ENCODE measurements around the gene CBLC.

The CBLC gene

DNA sequence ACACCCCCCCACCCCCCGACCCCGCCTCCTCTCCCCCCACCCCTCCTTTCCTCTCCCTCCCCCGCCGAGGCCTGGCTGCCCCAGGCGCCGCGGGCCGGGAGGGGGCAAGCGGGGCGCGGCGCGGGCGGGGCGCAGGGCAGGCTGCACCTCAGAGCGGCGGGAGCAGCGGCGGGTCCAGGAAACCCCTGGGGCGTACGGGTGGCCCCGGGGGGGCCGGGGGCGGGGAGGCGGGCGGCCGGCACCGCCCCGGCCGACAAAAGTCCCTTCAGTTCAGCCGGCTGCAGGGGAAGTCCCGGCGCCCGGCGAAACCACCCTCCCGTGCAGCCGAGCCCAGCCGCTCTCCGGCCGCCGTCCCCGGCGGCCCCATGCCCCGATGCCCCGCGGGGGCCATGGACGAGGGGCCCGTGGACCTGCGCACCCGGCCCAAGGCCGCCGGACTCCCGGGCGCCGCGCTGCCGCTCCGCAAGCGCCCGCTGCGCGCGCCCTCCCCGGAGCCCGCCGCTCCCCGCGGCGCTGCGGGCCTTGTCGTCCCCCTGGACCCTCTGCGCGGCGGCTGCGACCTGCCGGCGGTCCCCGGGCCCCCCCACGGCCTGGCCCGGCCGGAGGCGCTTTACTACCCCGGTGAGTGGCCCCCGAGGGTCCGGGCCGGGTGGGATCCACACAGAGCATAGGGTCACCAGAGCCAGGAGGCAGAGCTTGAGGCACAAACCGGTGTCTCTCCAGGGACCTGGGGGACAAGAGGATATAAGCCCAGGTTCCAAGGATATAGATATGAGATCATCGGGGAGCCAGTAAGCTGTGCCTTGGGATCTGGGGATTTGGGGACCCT lies 29.1 kb upstream of the CBLC start, which contains the start of gene BCL3:
TSS of gene BCL3 (plus strand) at position 283 of the 829 bp plus-strand sequence. CDS start at position 366, 83 bp downstream.
- H3K9ac ChIP-seq (ENCODE audit: low read length), result peak within 1 kb of the TSS; percentile 97
- H3K79me2 ChIP-seq (ENCODE audit: insufficient read depth, low read length), result peaks cover 26% of the 10 kb centered on the region
- H3K9me3 ChIP-seq (ENCODE audit: insufficient read depth, low read length), result no peaks in the 10 kb centered on the region
- no peaks in the 10 kb centered on the region for H3K9me2 ChIP-seq (replicated peaks; ENCODE audit: insufficient read depth, low read length)
- H3K36me3 ChIP-seq (ENCODE audit: low read length), result no peaks in the 10 kb centered on the region
- TF ChIP-seq EZH2phosphoT487 (conservative IDR thresholded peaks at IDR 0.05; ENCODE audit: low read length), result no peak
- TF ChIP-seq, protein P1, sequence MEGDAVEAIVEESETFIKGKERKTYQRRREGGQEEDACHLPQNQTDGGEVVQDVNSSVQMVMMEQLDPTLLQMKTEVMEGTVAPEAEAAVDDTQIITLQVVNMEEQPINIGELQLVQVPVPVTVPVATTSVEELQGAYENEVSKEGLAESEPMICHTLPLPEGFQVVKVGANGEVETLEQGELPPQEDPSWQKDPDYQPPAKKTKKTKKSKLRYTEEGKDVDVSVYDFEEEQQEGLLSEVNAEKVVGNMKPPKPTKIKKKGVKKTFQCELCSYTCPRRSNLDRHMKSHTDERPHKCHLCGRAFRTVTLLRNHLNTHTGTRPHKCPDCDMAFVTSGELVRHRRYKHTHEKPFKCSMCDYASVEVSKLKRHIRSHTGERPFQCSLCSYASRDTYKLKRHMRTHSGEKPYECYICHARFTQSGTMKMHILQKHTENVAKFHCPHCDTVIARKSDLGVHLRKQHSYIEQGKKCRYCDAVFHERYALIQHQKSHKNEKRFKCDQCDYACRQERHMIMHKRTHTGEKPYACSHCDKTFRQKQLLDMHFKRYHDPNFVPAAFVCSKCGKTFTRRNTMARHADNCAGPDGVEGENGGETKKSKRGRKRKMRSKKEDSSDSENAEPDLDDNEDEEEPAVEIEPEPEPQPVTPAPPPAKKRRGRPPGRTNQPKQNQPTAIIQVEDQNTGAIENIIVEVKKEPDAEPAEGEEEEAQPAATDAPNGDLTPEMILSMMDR (IDR thresholded peaks at IDR 0.05; ENCODE audit: insufficient read depth, low read length, poor library complexity, severe bottlenecking), result no peak
- peak within 1 kb of the TSS; percentile 97 for H3K4me3 ChIP-seq (ENCODE audit: insufficient read depth, low read length, poor library complexity, severe bottlenecking)
- H3K27ac ChIP-seq (ENCODE audit: low read depth, low read length), result peak within 1 kb of the TSS; percentile 99
- H2AFZ ChIP-seq (ENCODE audit: low read depth, low read length, severe bottlenecking), result peak within 1 kb of the TSS; percentile 30
- peaks cover 42% of the 10 kb centered on the region for H3F3A ChIP-seq (ENCODE audit: insufficient read depth)
- H4K20me1 ChIP-seq (ENCODE audit: low read depth, low read length), result no peaks in the 10 kb centered on the region
- H3K27me3 ChIP-seq (ENCODE audit: low read length), result no peaks in the 10 kb centered on the region
- H3K4me2 ChIP-seq (ENCODE audit: low read depth, low read length, poor library complexity, severe bottlenecking), result peak within 1 kb of the TSS; percentile 86

DNA sequence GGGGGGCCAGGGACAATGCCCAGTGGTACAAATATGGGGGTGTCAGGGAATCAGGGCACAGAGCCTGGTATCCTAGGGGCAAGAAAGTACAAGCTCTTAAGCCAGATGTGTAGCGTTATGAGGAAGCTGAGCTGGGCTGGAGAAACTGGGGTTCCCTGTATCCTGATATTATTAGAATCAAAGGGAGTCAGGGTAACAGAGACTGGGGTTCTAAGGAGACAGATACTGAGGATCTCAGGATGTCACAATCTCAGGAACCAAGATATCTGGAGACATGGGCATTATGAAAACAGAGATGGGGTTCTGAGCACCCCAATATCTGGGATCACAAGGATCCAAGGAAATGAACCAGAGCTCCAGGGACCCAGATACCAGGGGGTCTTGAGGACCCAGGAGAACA lies 28.4 kb upstream of the CBLC start:
- Histone ChIP-seq H3F3A (ENCODE audit: insufficient read depth) (peaks cover 47% of the 10 kb centered on the region), H3K9me3 (ENCODE audit: insufficient read depth, low read length) (no peaks in the 10 kb centered on the region), H2AFZ (ENCODE audit: low read depth, low read length, severe bottlenecking) (no peak overlapping the region), H3K4me2 (ENCODE audit: low read depth, low read length, poor library complexity, severe bottlenecking) (peak overlapping the region; percentile 85), H3K36me3 (ENCODE audit: low read length) (no peaks in the 10 kb centered on the region), H3K79me2 (ENCODE audit: insufficient read depth, low read length) (peaks cover 32% of the 10 kb centered on the region), H3K9me2 (replicated peaks; ENCODE audit: insufficient read depth, low read length) (no peaks in the 10 kb centered on the region), H3K4me3 (ENCODE audit: insufficient read depth, low read length, poor library complexity, severe bottlenecking) (peak overlapping the region; percentile 97), H3K27ac (ENCODE audit: low read depth, low read length) (peak overlapping the region; percentile 99), H3K27me3 (ENCODE audit: low read length) (no peaks in the 10 kb centered on the region), H4K20me1 (ENCODE audit: low read depth, low read length) (no peaks in the 10 kb centered on the region), H3K9ac (ENCODE audit: low read length) (peak overlapping the region; percentile 97)
- TF ChIP-seq, protein P1 (IDR thresholded peaks at IDR 0.05; ENCODE audit: insufficient read depth, low read length, poor library complexity, severe bottlenecking), result no peak
- no peak for TF ChIP-seq EZH2phosphoT487 (conservative IDR thresholded peaks at IDR 0.05; ENCODE audit: low read length)

DNA sequence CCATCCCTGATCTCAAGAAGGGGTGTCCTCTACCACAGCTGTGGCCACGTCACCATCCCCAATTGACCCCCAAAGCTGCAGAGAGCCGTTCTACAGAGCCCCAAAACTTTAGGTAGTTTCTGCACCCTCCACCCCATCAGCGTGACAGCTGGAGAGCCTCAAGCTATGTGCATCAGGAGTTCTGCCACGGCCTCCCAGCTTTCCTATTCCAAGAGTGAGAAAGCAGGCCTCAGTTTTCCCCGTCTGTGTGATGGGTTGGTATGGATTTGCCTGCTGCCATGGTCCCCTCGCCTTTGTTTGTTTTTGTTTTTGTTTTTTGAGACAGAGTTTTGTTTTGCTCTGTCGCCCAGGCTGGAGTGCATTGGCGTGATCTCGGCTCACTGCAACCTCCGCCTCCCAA lies 27.7 kb upstream of the CBLC start:
- peaks cover 49% of the 10 kb centered on the region for H3F3A ChIP-seq (ENCODE audit: insufficient read depth)
- H2AFZ ChIP-seq (ENCODE audit: low read depth, low read length, severe bottlenecking), result no peak overlapping the region
- no peak for TF ChIP-seq EZH2phosphoT487 (conservative IDR thresholded peaks at IDR 0.05; ENCODE audit: low read length)
- TF ChIP-seq, protein P1 (IDR thresholded peaks at IDR 0.05; ENCODE audit: insufficient read depth, low read length, poor library complexity, severe bottlenecking), result no peak
- H3K9me2 ChIP-seq (replicated peaks; ENCODE audit: insufficient read depth, low read length), result no peaks in the 10 kb centered on the region
- peak overlapping the region; percentile 99 for H3K27ac ChIP-seq (ENCODE audit: low read depth, low read length)
- H3K4me2 ChIP-seq (ENCODE audit: low read depth, low read length, poor library complexity, severe bottlenecking), result peak overlapping the region; percentile 85
- H3K9ac ChIP-seq (ENCODE audit: low read length), result peak overlapping the region; percentile 97
- no peaks in the 10 kb centered on the region for H3K36me3 ChIP-seq (ENCODE audit: low read length)
- no peaks in the 10 kb centered on the region for H3K9me3 ChIP-seq (ENCODE audit: insufficient read depth, low read length)
- no peaks in the 10 kb centered on the region for H3K27me3 ChIP-seq (ENCODE audit: low read length)
- peak overlapping the region; percentile 97 for H3K4me3 ChIP-seq (ENCODE audit: insufficient read depth, low read length, poor library complexity, severe bottlenecking)
- H3K79me2 ChIP-seq (ENCODE audit: insufficient read depth, low read length), result peaks cover 38% of the 10 kb centered on the region
- no peaks in the 10 kb centered on the region; the same call in 1 of the 2 replicates for H4K20me1 ChIP-seq (ENCODE audit: low read depth, low read length)

Measured in SU-DHL-6 (cell line).